Hepatocyte (in vitro differentiated cells): ENCODE results near the gene CALHM5. TPM values are rescaled to one million over a fixed set of nuclear protein-coding genes. Genes with fewer than 3 reads are reported as not detected.

Source experiments
- DNase-seq: peaks from one replicate; pipeline ENCODE4 v3.0.0-alpha.2; 2016; ENCODE audit warnings: low spot score
- H2AFZ ChIP-seq: fragments of 200-600 bp; sonication (generic); 2 replicates; pipeline ENCODE4 v1.6.0; 2016; ENCODE audit warnings: antibody characterized with exemption, mild to moderate bottlenecking
- H3K27ac ChIP-seq: fragments of 200-600 bp; sonication (generic); 2 replicates; pipeline ENCODE4 v1.5.1; 2016; ENCODE audit warnings: mild to moderate bottlenecking
- H3K27me3 ChIP-seq: fragments of 200-600 bp; sonication (generic); 2 replicates; pipeline ENCODE4 v1.6.1; 2016
- H3K36me3 ChIP-seq: fragments of 200-600 bp; sonication (generic); replicated peaks from 2 replicates; pipeline ENCODE4 v1.5.1; 2016; ENCODE audit warnings: low read depth; ENCODE audit not compliant: insufficient read depth
- H3K4me1 ChIP-seq: fragments of 200-600 bp; sonication (generic); 2 replicates; pipeline ENCODE4 v1.5.1; 2016; ENCODE audit warnings: mild to moderate bottlenecking, moderate library complexity; ENCODE audit not compliant: insufficient read depth
- H3K4me2 ChIP-seq: fragments of 200-600 bp; sonication (generic); 2 replicates; pipeline ENCODE4 v1.6.0; 2016
- H3K4me3 ChIP-seq: fragments of 200-600 bp; sonication (generic); 2 replicates; pipeline ENCODE4 v1.5.1; 2016; ENCODE audit warnings: mild to moderate bottlenecking
- H3K79me2 ChIP-seq: fragments of 200-600 bp; sonication (generic); 2 replicates; pipeline ENCODE4 v1.6.0; 2017; ENCODE audit warnings: mild to moderate bottlenecking
- H3K9me2 ChIP-seq: fragments of 200-600 bp; sonication (generic); replicated peaks from 2 replicates; pipeline ENCODE4 v1.6.0; 2017; ENCODE audit warnings: mild to moderate bottlenecking; ENCODE audit not compliant: insufficient read depth
- H3K9me3 ChIP-seq: fragments of 200-600 bp; sonication (generic); 2 replicates; pipeline ENCODE4 v1.5.1; 2016; ENCODE audit warnings: low read depth, mild to moderate bottlenecking
- H4K20me1 ChIP-seq: fragments of 200-600 bp; sonication (generic); 2 replicates; pipeline ENCODE4 v1.6.0; 2016; ENCODE audit warnings: mild to moderate bottlenecking; ENCODE audit not compliant: insufficient read depth, poor library complexity, severe bottlenecking
- CTCF ChIP-seq: fragments of 200-600 bp; sonication (generic); IDR thresholded peaks from 2 replicates; pipeline ENCODE4 v1.5.1; 2016; ENCODE audit warnings: antibody characterized with exemption, mild to moderate bottlenecking; ENCODE audit not compliant: poor library complexity
- EZH2 ChIP-seq: fragments of 200-600 bp; sonication (generic); IDR thresholded peaks from 2 replicates; pipeline ENCODE4 v1.6.1; 2016; ENCODE audit warnings: antibody characterized with exemption, mild to moderate bottlenecking, borderline replicate concordance
- EZH2phosphoT487 ChIP-seq: fragments of 200-600 bp; sonication (generic); IDR thresholded peaks from one replicate; pipeline ENCODE4 v1.6.1; 2018; ENCODE audit warnings: antibody characterized with exemption, mild to moderate bottlenecking, low read depth, moderate library complexity; ENCODE audit not compliant: unreplicated experiment, severe bottlenecking
- WGBS: methylation state at CpG from one replicate; pipeline ENCODE4 v1.1.6; 2016; ENCODE audit warnings: low lambda C conversion rate; ENCODE audit errors: missing lambda C conversion rate; 5-methylcytosine and 5-hydroxymethylcytosine counted together
- polyA plus RNA-seq: library from polyadenylated mRNA; unstranded; fragments of >200 nt; fragmentation: Nextera tagmentation; extraction: Ambion mirVana; gene quantifications from 2 replicates; pipeline ENCODE4 v1.2.1, GENCODE V29; 2016
- total RNA-seq: library from RNA; depleted of rRNA; stranded (reverse); fragments of >200 nt; gene quantifications from 2 replicates; pipeline ENCODE4 v1.2.3, GENCODE V29; 2014

CALHM5 gene
- total and polyA plus RNA-seq, 2 experiments from 2014 or later, result 0.46 to 1.7 TPM

GRCh38 chr6:116553451-116553850 lies 42.0 kb downstream of the CALHM5 start, which contains the start of gene CALHM4:
Gene CALHM4, plus strand, starts transcription at chr6:116553751. Its CDS starts 43 bp downstream, at chr6:116553794.
- no peaks in the 10 kb centered on the region for H3K4me1 ChIP-seq
- no peaks in the 10 kb centered on the region for H3K27me3 ChIP-seq
- TF ChIP-seq EZH2phosphoT487 (no peak), EZH2 (no peak), CTCF (no peak)
- no peak within 1 kb of the TSS for H3K4me3 ChIP-seq
- no peak within 1 kb of the TSS for H3K4me2 ChIP-seq
- H3K9me2 ChIP-seq, result no peaks in the 10 kb centered on the region
- no peaks in the 10 kb centered on the region for H3K9me3 ChIP-seq
- no peak within 1 kb of the TSS for H3K27ac ChIP-seq
- no peak within 1 kb of the TSS for H2AFZ ChIP-seq
- no peaks in the 10 kb centered on the region for H3K36me3 ChIP-seq
- no peaks in the 10 kb centered on the region for H3K79me2 ChIP-seq
- H4K20me1 ChIP-seq, result no peaks in the 10 kb centered on the region
- no peak for DNase-seq

GRCh38 chr6:116556065-116556464 lies 44.6 kb downstream of the CALHM5 start:
- H3K4me3 ChIP-seq, result no peak overlapping the region
- H4K20me1 ChIP-seq, result no peaks in the 10 kb centered on the region
- DNase-seq, result no peak
- no peaks in the 10 kb centered on the region for H3K79me2 ChIP-seq
- H3K4me2 ChIP-seq, result no peak overlapping the region
- H3K27ac ChIP-seq, result no peak overlapping the region
- no peaks in the 10 kb centered on the region for H3K4me1 ChIP-seq
- no peaks in the 10 kb centered on the region for H3K9me2 ChIP-seq
- no peak for TF ChIP-seq CTCF
- no peak for TF ChIP-seq EZH2
- H3K9me3 ChIP-seq, result no peaks in the 10 kb centered on the region
- no peak overlapping the region for H2AFZ ChIP-seq
- H3K36me3 ChIP-seq, result no peaks in the 10 kb centered on the region
- H3K27me3 ChIP-seq, result no peaks in the 10 kb centered on the region
- WGBS, result 65% methylated on average over 1 of the region's 1 CpG

GRCh38 chr6:116556814-116557415 lies 45.5 kb downstream of the CALHM5 start:
- Histone ChIP-seq H3K27ac (no peak overlapping the region), H3K4me1 (no peaks in the 10 kb centered on the region), H3K4me2 (no peak overlapping the region), H3K9me3 (no peaks in the 10 kb centered on the region), H3K9me2 (no peaks in the 10 kb centered on the region), H3K79me2 (no peaks in the 10 kb centered on the region), H3K27me3 (no peaks in the 10 kb centered on the region), H2AFZ (no peak overlapping the region), H4K20me1 (no peaks in the 10 kb centered on the region), H3K36me3 (no peaks in the 10 kb centered on the region), H3K4me3 (no peak overlapping the region)
- WGBS, result 93% methylated on average over 5 of the region's 5 CpGs
- no peak for DNase-seq
- TF ChIP-seq CTCF (no peak), EZH2phosphoT487 (no peak), EZH2 (no peak)

- TF ChIP-seq CTCF, result no peak
- TF ChIP-seq EZH2phosphoT487, result no peak
- no peak for TF ChIP-seq EZH2
- Histone ChIP-seq H3K36me3 (no peaks in the 10 kb centered on the region), H3K4me2 (no peak overlapping the region), H2AFZ (no peak overlapping the region), H3K79me2 (no peaks in the 10 kb centered on the region), H3K9me3 (no peaks in the 10 kb centered on the region), H3K9me2 (no peaks in the 10 kb centered on the region), H3K27me3 (no peaks in the 10 kb centered on the region), H4K20me1 (no peaks in the 10 kb centered on the region), H3K27ac (no peak overlapping the region), H3K4me3 (no peak overlapping the region), H3K4me1 (peaks cover under 1% of the 10 kb centered on the region)
- peak; percentile 63 for DNase-seq
- 33% methylated on average over 5 of the region's 5 CpGs for WGBS
Observed at GRCh38 chr6:116557893-116558292, 46.5 kb downstream of the CALHM5 start.
